DMS153 treated with DMSO at 0.1 percent for 48 hours (cell line): ENCODE data around the gene SBNO1.
"Not testable (repeated sequence)": the region's sequence is repeated elsewhere in the genome, so short reads cannot be mapped to it uniquely, and the experiment has no call there.

Source experiments
- DNase-seq: peaks from one replicate; lab custom pipeline; 2025; ENCODE audit not compliant: unreplicated experiment; lab: John Stamatoyannopoulos, UW

Gene SBNO1

DNA sequence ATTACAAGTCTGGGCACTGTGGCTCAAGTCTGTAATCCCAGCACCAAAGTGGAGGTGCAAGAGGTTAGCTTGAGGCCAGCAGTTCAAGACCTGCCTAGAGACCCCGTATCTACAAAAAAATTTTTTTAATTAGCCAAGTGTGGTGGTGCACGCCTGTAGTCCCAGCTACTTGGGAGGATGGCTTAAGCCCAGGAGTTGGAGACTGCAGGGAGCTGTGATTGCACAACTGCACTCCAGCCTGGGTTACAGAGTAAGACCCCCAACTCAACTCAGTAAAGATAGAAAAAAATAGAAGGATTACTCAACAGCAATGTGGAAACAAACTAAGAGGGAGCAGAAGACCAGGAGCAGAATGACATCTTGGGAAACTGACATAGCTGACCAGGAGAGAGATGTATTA is 13.3 kb downstream of the SBNO1 start:
- no peak for DNase-seq

DNA sequence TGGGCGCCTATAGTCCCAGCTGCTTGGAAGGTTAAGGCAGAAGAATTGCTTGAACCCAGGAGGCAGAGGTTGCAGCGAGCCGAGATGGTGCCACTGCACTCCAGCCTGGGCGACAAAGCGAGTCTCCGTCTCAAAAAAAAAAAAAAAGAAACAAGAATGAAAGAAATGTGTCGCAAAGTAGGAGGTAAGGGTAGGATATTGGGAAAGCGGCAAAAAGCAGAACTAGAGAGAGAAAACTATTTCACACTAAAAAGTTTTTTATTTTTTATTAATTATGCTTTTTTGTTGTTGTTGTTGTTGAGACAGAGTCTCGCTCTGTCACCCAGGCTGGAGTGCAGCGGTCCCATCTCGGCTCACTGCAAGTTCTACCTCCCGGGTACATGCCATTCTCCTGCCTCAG is 17.7 kb downstream of the SBNO1 start:
- no peak for DNase-seq

DNA sequence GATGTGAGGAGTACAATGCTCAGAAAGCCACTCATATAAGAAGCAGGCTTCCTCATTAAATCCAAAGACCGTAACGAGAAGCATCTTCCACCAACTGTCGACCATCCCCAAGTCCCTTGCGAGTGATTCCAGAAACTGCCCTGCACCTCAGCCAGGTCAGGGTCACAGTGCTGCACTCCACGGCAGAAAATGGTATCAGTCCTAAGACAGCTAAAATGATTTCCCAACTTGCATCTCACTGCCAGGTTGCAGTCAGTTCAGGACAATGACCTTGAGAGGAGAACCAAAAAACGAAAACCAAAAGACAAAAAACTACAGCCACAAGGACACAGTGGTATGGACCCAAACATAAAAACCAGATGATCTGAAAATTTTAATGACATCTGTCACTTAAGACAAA is 20.6 kb downstream of the SBNO1 start:
- DNase-seq = no peak

DNA sequence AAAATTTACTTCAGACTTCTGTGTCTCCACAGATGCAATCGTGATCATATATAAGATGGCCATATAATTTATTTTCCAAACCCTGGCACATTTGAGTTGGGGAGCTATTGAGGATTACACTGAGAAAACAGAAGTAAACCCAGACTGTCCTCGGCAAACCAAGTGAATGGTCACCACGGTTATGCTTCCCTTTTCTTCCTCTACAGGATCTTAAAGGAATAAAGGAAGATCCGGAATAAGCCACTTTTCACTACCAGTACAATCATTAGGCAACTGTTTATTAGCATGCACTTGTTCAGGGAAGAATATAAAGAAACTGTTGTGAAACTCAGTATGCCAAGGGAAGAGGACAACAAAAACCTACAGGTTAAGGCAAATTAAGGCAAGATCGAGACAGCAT is 27.6 kb downstream of the SBNO1 start:
- DNase-seq = no peak

DNA sequence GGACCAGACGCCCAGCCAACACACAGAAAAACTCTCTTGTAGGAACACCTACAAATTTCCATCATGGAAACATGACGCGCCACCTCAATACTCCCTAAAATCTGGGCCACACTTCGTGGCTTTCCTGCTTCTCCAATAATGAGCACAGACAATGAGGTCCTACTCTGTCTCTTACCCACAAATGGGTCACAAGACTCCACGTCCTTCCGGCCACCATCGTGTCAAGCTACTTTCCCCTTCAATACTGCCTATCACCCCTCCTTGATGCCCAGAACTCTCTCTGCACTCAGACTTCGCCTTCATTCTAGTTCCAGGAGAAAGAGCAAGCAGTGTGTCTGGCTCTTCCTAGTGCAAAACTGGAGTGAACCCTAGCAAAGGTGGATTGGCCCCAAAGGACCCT is 28.1 kb downstream of the SBNO1 start:
- DNase-seq = no peak

DNA sequence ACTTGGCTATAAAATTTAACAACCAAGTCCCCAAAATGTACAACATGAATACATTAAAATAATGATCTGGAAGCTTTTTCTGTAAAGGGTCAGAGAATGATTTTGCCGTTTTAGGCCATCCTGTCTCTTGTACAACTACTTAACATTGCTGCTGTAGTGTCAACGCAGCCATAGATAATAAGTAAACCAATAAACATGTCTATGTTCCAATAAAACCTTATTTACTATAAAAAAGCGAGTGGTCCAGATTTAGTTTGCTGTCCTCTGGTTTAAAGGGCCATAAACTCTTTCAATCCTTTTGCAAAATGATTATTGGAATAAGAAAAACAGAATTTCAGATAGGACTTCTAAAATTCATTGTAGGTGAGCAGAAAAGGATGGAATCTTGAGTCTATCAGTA is 29.2 kb downstream of the SBNO1 start:
- no peak for DNase-seq

DNA sequence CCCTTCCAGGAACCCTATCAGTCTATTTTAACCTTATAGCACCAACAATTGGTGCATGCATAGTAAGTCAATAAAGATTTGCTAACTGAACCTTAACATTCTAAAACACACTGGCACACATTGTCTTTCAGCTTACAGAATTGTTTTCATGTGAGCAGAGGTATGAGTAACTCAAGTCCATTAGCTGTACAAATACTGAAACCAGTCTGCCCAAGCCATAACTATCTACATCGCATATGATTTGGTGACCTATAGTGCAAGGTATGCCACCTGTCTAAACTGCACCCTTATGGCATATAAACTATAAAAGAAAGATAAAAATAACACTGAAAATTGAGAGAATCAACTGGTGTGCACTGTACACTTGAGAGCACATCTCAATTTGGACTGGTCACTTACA is 34.8 kb downstream of the SBNO1 start:
- DNase-seq = no peak

DNA sequence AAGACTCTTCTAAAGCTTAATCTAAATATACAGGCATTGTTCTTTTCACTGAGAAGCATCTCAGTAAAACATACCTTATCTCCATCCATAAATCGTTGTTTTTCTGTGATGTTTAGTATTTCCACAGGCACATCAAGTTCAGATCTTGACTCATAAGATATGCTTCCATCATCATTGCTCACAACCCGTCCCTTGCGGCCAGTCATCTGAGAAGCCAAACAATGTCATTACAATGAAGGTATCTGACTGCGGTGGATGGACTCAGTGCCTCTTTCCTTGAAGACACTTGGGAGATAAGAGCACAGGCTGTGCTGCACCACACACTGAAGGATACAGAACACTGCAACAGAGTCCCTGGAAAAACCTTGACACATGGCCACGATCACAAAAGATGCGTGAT is 44.8 kb downstream of the SBNO1 start:
- DNase-seq = no peak

DNA sequence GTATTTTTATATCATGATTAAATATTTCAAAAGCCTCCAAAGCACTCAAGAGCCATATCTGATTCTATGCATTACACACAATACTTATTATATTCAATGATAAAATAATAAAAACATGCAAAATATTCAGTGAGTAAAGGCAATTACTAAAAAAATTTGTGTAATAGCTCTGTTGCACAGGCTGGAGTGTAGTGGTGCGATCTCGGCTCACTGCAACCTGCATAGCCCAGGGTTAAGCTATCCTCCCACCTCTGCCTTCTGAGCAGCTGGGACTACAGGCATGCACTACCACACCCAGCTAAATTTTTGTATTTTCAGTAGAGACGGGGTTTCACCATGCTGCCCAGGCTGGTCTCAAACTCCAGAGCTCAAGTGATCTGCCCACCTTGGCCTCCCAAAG is 45.4 kb downstream of the SBNO1 start:
- DNase-seq = no peak

DNA sequence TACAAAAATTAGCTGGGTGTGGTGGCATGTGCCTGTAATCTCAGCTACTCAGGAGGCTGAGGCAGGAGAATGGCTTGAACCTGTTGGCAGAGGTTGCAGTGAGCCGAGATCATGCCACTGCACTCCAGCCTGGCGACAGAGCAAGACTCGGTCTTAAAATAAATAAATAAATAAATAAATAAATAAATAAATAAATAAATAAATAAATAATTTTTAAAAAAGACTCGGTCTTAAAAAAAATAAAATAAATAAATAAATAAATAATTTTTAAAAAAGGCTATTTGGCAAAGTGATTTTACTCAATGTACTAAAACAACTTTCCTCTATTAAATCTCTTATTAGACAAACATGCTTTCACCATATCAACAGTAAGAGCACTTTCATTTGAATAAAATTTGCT is 51.6 kb downstream of the SBNO1 start:
- not testable (repeated sequence) for DNase-seq

DNA sequence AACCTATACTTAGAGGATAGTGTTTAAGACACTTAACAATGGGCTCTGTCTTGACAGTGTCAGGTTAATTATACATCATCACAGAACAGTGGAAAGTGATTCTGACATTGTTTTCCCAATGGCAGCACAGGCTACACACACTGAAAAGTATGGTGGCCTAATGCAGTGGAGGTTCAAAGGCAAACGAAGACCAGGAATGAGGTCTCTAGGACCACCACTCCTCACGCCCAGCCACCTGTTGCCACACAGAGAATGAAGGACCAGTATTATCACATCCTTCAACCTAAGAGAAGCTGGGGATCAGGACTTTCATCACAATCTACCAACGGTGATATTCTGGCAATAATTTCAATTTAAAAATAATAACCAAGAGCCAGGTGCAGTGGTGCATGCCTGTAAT is 58.4 kb downstream of the SBNO1 start:
- no peak for DNase-seq

DNA sequence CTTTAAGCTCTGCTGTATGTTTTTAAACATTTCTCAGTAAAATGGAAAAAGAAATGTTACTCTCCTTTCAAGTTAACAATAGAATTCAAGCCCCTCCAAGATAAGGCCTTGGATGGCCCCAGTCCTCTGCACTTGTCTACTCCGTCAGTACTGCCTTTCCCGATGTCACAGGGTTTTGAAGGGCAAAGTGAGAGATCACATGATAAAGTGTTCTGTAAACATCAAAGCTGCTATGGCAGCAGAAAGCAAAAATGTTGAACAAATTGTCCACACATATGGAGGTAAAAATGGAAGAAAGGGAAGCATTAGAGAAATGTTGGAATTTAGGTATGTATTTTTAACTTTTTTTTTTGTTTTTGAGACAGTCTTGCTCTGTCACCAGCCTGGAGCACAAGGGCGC is 59.5 kb downstream of the SBNO1 start:
- DNase-seq = no peak

DNA sequence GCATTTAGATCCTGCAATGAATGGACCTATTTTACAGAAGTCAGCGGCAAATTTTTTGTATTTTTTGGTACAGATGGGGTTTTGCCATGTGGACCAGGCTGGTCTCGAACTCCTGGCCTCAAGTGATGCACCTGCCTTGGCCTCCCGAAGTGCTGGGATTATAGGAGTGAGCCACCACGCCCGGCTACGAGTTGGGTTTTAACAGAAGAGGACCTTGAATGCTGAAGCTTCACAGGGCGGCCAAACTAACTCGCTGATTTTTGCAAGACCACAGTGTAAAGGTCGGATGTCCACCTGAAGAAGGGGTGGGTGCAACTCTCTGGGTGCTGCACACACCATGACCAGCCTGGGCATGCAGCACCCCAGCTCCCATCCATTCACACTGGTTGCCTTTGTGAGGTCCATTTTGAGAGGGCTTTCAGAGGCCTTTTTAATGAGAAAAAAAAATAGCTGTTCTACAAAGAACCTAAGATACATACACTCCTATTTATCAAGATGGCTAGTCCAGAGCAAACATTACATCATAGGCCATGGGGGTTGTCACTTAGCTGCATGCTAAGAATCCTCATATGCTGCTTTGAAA is 71.4 kb downstream of the SBNO1 start:
- DNase-seq = no peak

DNA sequence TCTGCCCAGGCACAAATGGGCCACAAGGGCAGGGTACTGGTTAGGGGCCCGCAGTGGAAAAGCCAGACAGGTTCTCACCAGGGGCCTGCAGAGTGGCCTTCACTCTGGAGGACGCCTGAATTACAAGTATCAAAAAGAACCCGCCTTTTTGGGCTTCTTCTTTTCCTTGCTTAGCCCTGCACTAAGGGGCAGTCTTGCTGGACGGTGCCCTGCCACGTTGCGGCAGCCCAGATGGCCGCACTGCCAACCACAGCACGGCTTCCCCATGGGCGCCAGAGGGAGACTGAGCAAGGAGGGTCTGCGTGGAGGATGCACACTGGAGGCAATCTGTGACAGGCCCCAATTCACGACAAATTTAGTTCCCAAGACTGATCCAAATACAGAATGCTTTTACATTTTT is 74.7 kb downstream of the SBNO1 start:
- DNase-seq = no peak

DNA sequence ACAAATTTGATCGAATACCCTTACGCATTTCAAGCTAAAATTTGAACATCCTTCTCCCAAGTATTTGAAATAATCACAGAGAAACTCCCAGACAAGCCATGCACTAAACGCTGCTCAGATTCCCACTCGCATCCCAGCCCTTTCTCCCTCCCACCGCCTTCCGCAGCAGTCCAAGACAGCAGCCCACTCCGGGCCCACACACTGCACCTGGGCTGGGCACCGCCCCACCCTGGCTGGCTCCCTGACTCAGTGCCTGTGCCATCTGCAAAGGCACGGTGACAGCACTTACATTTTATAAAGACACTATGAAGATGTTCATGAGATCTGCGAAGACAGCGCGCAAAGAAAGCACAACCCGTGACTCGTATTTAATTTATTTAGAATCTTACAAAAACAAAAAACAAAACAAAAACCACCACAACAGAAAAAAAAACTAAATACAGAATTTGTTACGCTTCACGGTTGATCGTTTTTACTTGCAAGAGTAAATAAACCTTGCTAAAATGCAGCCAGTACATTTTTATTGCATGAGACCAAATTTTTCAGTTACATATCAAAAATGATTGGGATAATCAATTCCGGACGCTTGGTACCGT is 75.8 kb downstream of the SBNO1 start:
- DNase-seq = no peak

DNA sequence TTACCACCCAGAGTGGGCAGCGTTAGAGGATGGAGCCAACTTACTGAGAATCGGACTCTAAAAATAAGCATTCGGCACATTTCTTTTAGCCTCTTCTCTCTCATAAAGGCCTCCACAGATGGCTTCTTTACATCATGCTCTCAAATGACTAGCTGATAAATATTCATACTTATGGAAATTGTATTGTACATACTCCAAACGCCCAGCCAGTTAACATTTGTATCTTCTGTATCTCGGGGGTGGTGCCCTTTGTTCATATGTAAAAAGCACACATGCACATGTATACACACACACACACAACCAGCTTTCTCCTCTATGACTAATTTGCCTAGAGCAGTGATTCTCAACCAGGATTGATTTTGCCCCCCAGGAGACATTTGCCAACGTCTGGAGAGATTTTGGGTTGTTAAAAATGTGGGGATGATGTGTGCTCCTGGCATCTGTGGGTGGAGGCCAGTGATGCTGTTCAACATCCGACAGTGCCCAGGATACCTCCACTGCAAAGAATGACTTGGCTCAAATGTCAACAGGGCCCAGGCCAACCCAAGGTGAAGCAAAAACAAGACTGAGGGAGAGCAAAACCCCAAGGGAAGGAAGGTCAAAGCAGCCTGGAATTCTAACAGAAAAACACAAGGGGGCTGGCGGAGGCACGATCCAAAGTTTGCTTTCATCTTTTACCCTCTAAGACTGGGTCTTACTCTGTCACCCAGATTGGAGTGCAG is 77.8 kb downstream of the SBNO1 start:
- DNase-seq = no peak

DNA sequence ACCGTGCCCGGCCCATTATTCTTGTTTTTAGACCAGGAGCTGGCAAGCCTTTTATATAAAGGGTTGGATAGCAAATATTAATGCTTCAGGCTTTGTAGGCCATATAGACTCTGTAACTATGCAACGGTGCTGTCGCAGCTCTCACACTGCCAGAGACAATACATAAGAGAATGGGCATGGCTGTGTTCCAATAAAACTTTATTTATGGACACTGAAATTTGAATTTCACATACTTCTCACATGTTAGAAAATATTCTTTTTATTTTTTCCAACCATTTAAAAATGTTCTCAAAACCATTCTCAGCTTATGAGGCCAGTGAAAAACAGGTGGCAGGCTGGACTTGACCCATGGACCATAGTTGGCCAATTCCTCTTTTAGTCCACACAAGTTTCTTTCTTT is 80.0 kb downstream of the SBNO1 start:
- no peak for DNase-seq

DNA sequence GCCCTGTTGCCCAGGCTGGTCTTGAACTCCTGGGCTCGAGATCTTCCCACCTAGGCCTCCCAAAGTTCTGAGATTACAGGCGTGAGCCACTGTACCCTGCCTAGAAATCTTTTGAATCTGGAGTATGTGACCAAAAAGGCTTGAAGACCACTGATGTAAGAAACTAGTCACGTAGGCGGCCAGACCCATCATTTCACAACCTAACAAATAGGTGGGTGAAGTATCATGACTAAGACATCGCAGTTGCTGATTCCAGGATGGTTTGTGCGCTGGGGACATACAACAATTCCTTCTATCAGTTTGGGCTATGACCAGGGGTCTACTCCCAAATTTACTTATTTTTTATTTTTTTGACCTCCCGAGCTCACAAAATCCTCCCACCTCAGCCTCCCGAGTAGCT is 81.2 kb downstream of the SBNO1 start:
- DNase-seq = no peak

DNA sequence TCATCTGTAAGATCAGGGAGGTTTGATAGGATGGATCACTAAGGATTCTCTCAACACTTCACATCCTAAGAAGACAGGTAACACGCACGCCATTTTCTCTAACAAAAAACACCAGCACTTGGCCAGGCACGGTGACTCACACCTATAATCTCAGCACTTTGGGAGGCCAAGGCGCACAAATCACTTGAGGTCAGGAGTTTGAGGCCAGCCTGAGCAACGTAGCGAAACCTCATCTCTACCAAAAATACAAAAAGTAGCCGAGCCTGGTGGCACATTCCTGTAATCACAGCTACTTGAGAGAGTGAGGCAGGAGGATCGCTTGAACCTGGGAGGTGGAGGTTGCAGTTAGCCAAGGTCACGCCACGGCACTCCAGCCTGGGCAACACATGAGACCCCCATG is 82.5 kb downstream of the SBNO1 start:
- no peak for DNase-seq

DNA sequence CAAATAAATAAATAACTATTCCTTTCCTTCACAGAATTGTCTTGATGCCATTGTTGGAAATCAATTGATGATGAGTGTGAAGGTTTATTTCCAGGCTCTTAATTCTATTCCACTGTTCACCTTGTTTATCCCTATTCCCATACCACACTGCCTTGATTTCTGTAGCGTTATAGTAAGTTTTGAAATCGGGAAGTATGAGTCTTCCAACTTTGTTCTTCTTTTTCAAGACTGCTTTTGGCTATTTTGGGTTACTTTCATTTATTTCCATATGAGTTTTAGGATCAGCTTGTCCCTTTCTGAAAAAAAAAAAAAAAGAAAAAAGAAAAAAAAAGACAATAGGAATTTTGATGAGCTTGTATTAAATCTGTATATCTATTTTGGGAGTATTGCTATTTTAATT is 83.7 kb downstream of the SBNO1 start:
- no peak for DNase-seq

DNA sequence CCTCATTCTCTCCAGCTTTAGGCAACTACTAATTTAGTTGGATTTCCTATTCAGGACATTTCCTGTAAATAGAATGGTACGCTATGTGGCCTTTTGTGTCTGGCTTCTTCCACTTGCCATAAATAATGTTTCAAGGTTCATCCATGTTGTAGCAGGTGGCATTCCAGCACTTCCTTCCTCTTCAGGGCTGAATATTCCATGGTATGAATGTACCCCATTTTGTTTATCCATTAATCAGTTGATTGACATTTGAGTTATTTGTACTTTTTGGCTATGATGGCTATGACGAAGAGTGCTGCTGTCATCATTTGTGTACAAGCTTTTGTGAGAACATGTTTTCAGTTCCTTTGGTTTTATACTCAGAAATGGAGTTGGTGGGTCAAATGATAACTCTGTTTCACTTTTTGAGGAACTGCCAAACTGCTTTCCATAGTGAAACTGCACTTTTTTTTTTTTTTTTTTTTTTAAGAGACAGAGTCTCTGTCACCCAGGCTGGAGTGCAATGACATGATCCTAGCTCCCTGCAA is 86.5 kb downstream of the SBNO1 start:
- DNase-seq = no peak

DNA sequence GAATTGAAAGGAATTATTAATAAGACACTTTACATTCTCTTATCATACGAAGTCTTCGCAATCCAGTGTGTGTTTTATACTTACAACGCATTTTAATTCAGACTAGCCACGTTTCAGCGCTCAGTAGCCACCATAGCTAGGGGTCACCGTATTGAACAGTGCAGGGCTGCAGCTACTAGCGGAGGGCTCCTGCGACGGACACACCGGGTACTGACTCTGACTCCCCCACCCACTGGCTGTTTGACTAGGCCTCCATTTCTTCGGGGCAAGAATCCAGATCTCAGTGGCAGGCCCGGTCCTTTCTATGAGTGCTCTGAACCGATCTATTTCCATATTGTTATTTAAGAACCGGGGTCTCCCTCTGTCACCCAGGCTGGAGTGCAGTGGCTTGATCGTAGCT is 91.5 kb downstream of the SBNO1 start:
- DNase-seq = no peak
